B cell (primary cell): ENCODE results near the gene PGAP3.

Source experiments
- EZH2 ChIP-seq: IDR thresholded peaks from 2 replicates; pipeline ENCODE4 v1.6.1; 2012; ENCODE audit warnings: borderline replicate concordance, low read depth, mild to moderate bottlenecking, moderate library complexity, low read length; ENCODE audit not compliant: insufficient read depth, poor library complexity, severe bottlenecking
- TF ChIP-seq, protein P1 (sequence below): fragments of 200-600 bp; IDR thresholded peaks from one replicate; pipeline ENCODE4 v1.8.0; 2022; ENCODE audit warnings: antibody characterized with exemption, mild to moderate bottlenecking

- TF ChIP-seq, protein P1, sequence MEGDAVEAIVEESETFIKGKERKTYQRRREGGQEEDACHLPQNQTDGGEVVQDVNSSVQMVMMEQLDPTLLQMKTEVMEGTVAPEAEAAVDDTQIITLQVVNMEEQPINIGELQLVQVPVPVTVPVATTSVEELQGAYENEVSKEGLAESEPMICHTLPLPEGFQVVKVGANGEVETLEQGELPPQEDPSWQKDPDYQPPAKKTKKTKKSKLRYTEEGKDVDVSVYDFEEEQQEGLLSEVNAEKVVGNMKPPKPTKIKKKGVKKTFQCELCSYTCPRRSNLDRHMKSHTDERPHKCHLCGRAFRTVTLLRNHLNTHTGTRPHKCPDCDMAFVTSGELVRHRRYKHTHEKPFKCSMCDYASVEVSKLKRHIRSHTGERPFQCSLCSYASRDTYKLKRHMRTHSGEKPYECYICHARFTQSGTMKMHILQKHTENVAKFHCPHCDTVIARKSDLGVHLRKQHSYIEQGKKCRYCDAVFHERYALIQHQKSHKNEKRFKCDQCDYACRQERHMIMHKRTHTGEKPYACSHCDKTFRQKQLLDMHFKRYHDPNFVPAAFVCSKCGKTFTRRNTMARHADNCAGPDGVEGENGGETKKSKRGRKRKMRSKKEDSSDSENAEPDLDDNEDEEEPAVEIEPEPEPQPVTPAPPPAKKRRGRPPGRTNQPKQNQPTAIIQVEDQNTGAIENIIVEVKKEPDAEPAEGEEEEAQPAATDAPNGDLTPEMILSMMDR: no peak
- no peak for TF ChIP-seq EZH2
Measured at GRCh38 chr17:39716073-39716818, 28.4 kb upstream of the PGAP3 start.
